Right renal cortex interstitium (tissue), 3 donors: Measurements from ENCODE around the gene SYNE1. TPM values are rescaled to one million over a fixed set of nuclear protein-coding genes. Genes with fewer than 3 reads are reported as not detected.

Source experiments
- DNase-seq, 3 donors: peaks; one replicate each; pipeline ENCODE4 v3.0.0-alpha.2; 2013; ENCODE audit warnings: low read depth in 3 of 3, low spot score in 2 of 3
- polyA plus RNA-seq, 3 donors: library from polyadenylated mRNA; unstranded; fragments of 120-200 nt; gene quantifications; one replicate each; pipeline ENCODE4 v1.2.1, GENCODE V29; 2013; ENCODE audit not compliant: insufficient read length in 3 of 3

SYNE1 gene
- polyA plus RNA-seq, 3 donors, result 94.6 to 100 (median 99.0) TPM

DNA sequence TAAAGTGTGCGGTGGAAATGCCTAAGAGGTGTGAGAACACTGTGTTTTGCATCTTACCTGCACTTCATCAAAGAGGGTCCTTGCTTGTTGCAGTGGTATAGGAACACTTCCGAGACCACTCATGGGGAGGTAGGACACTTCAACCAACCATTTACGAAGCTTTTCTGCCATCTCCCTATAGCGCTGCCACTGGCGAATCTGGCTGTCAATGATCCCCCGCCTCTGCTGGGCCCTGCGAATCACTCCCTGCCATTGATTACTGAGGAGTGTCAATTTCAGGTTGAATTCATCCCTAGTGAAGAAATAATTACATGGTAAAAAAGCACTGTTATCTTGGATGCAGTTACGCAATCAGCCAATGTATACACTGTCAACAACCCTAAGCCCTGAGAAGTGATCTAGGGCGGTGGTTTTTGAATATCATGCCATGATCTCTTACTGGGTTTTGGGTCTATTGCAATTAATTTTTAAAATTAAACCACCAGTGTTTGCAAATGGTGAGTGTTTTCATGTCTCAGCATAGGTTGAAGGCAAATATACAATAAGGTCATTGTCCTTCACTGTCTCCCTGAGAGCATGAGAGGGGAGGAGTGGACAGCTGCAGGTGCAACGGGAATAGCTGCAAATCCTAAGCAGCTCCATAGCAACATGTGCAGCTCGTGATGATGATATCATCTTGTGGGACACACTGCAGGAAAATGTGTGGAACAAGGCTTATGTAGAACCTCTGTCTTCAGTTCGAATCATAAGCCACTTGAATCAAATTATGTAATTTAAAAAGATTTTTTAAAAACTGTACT is 429.0 kb downstream of the SYNE1 start:
- DNase-seq, result no peak

DNA sequence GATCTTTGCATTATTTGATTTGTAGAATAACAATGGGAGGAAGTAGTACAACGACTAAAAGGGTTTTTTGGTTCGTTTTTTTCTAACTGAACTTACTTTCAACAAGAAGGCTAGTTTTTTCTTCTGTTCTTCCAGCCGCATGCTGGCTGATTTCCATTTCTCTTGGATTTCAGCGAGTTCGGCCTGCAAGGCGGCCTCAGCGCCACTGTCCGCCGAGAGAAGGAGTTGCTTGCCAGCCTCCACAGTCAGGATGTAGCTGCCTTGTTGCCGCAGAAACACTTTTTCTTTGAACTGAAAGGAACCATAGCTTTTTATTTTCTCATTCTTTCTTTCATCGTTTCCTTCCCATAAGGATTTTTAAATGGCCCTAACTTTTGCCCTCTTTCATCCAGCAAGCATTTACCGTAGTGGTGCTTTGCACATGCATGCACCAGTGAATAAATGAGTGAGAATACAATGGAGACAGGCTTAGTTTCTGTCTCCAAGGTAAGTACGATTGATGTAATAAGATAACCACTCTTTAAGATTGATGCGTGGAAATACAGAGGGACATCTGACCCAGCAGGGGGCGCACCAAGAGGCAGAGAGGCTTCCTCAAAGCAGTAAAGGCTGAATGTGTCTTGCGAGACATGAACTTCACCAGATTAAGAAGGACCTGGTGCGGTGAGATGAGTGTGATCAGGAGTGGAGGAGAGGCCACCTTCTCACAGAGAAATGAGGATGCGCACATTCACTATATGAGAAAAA is 430.9 kb downstream of the SYNE1 start:
- no peak for DNase-seq

DNA sequence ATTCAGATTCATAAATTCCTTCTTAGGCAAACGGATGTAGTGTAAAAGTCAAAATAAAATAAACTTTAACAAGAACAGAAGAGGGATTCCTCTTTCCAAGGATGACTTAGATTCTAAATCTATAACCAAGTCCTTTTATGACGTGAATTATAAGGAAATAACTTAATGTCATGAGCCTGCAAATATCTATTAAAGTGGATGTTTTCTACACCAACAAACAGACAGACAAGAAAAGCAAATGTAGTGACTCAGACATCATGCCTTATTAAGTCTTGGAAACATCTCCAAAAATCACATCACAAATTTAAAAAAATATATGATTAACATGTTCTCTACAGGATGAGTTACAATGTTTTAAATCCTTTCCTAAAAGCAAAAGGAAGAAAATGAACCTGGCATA is 432.6 kb downstream of the SYNE1 start:
- no peak for DNase-seq

DNA sequence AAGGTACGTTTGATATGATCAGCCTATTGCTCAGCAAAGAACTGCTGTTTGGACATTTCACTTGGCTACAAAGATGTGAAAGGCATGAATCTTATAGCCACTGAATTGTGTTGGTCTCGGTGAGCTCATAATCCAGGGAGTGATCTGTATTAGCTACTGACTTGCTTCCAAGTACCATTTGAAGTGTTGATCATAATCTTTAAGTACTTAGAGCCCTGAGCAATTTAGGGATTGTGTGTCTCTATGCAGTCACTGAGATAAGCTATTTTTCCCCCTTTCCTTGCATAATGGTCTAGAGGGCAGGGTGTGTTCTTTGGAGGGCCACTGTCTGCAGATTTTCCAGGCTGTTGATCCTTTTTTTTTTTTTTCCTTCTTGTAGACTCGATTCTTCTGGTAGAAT is 436.0 kb downstream of the SYNE1 start:
- no peak for DNase-seq

DNA sequence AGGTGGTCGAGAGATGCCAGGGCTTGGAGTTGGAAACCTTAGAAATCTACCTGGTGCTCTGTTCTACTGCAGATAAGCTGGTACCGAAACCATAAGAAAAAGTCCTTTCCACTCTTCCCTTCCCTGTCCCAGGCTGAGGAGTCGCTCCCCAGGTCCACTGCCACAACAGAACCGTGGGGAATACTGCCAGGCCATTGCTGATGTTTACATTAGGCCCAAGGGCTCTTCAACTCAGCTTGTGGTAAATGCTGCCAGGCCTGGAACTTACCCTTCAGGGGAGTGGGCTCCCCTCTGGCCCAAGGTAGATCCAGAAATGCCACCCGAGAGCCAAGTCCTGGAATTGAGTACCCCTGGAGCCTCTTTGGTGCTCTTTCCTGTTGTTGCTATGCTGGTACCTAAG is 441.3 kb downstream of the SYNE1 start:
- no peak for DNase-seq

DNA sequence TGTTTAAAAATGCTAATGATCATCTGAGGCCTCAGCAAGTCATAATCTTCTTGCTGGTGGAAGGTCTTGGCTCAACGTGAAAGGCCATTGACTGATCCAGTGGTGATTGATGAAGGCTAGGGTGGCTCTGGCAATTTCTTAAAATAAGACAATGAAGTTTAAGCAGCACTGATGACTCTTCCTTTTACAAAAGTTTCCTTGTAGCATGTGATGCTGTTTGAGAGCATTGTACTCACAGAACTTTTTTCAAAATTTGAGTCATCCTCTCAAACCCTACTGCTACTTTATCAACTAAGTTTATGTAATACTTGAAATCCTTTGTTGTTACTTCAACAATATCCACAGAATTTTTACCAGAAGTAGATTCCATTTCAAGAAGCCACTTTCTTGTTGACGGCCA is 447.4 kb downstream of the SYNE1 start:
- DNase-seq, result no peak

DNA sequence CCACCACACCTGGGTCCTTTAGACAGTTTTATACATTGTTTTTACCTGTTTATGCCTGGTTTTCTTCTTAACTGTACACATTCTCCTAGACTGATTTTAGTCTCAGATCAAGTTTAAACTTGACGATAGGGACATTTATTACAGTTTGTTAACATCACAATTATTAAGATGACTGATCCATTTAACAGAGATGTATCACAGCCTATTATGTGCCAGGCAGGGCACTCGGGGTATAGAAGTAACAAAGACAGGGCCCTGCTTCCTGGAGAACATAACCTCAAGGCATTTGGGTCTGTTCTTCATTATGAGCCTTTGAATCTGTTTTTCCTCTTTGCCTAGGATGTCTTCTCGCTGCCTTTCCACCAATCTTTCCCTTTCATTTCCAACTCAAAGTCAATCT is 449.2 kb downstream of the SYNE1 start:
- no peak for DNase-seq

DNA sequence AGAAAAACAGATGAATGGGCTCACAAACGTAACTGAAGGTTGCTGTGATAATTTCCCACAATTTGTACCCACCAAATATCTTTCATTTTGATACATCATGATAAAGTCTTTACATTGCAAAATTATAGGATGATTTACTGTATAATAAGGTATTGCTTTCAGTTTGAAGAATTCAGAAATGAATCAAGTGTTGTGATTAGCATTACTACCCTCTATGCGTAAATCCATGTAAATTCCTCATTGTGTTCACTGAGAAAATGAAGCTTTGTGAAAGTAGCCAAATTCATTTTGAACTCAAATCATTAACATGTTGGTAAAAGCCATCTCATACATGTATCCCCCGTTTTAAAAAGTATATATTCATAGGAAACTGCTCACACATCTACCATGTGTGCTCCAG is 450.3 kb downstream of the SYNE1 start:
- DNase-seq, result no peak

DNA sequence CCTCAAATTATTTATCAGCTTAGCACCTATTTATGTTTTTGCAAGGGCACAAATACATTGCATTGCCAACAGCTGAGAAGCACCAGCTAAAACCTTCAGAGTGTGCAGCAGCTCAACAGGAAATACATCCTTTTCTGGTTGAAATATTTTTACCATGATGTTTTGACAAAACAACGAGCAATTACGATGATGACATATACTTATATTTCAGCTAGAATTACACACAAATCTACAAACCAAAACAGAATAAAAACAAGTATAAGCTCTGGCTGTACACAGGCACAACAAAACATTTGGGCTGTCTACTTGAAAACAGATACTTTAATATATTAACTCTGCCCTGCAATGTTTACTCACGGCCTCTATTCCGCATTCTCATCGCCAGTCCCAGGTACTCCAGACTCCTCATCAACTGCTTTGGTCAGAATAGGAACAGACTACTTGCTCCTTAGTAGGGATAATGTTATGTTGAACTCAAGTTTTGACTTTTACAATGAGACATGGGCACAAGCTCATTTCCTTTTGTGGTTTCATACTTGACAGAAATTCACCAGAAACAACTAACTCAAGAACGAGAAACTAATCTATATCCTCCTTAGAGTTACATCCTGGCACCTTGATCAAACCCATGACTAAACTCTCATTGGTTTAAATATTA is 452.1 kb downstream of the SYNE1 start:
- DNase-seq, result no peak

DNA sequence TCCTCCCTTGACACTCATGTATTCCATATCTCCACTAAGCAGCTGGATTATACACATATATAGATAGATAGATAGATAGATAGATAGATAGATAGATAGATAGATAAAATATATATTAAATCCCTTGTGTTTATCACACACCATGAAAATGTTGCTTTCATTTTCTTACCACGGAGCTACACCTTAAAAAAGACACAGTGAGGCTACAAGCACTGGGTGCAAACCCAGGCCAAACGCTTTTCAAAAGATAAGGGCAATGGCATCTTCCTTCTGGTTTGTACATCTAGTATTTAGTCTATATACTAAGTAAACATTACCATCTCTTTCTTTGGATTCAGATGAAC is 452.6 kb downstream of the SYNE1 start:
- DNase-seq, result no peak

DNA sequence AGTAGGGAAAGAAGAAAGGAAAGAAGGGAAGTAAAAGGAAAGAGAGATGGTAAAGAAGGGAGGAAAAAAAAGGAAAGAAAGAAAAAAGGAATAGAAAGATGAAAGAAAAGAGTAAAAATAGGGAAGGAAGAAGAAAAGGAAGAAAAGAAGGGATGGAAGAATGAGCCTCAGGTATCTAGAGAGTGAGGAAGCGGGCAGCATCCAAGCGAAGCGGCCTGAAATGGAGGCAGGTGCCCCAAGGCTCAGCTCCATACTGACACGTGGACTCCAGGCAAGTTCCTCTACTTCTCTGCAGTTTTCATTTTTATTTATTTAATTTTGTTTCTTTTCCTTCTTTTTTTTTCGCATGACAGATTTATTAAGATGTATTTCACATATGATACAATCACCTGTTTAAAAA is 456.6 kb downstream of the SYNE1 start:
- DNase-seq, result no peak

DNA sequence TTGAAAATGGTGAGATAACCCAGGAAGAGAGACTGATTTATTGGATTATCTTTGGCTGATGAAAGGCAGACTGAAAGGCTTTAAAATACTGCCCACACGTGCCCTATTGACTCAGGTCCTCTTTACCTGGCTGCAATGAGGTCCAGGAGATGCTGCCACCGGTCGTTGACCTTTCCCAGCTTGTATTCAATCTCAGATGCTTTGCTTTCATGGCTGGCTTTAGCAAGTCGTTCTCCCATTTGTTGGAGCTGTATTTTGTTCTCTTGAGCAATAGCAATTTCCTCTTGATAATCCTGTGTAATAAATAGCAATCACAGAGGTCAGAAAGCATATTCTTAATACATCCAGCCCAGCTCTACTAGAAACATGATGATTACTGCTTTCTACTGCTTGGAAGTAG is 460.9 kb downstream of the SYNE1 start:
- DNase-seq, result no peak

DNA sequence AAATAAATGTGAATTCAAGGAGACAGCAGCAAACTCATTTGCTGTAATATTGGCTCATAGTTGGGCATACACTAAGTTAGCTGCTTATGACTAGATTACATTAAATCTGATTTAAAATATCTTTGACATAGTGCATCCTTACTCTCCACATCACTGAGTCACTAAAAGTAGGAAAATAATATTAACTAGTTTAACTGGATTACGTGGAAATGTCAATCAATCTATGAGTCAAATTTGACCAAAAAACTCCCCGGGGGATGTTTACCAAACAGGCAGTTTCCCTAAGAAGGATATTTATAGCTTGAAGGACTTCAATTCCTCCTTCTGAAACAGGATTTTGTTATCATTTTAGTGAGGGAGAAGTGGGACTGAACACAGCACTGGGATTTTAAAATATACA is 463.2 kb downstream of the SYNE1 start:
- DNase-seq, result no peak

DNA sequence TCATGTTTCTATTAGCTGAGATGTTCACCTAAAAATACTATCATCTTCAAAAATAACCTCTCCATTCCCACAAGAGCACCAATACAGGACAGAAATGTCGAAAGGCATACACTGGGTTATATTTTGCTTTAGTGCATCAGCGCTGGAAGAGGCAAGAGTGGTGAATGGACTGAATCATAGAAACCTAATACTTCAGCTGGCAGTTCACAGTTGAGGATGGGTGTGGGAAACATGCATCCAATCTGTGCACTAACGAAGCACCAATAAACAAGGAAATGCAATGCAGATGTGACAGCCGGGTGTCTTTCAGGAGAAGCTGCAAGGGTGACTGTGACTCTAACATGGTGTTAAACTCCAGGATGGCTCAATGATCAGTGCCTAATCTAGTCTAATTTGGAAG is 463.8 kb downstream of the SYNE1 start:
- DNase-seq, result no peak

DNA sequence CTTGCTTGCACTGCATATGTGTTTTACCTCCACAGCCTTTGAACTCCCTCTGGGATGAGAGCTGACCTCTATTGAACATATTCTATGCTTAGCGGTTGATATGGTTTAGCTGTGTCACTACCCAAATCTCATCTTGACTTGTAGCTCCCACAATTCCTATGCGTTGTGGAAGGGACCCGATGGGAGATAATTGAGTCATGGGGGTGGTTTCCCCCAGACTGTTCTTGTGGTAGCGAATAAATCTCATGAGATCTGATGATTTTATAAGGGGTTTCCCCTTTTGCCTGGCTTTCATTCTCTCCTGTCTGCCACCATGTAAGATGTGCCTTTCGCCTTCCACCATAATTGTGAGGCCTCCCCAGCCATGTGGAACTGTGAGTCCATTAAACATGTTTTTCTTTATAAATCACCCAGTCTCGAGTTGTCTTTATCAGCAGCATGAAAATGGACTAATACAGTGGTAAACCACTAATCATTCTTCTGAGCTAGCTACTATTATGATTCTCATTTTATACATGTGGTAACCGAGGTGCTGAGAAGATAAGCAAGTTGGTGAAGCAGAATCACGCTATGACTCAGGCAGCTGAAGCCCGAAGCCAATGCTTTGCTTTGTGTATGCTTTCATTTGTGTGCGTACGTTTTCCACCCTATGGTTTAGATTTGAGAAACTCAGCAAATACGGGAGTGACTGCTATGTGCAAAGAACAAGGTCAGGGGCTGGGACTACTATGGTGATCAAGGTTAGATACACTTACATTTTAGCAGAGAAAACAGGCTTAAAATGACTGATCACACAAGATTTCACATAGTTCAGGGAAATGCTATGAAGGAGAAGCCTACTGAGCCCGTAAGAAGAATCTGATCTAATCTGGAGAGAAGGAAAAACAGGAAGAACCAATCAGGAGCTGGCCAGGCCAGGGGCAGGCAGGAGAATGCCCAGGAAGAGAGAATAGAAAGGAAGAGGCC is 466.2 kb downstream of the SYNE1 start:
- no peak for DNase-seq

DNA sequence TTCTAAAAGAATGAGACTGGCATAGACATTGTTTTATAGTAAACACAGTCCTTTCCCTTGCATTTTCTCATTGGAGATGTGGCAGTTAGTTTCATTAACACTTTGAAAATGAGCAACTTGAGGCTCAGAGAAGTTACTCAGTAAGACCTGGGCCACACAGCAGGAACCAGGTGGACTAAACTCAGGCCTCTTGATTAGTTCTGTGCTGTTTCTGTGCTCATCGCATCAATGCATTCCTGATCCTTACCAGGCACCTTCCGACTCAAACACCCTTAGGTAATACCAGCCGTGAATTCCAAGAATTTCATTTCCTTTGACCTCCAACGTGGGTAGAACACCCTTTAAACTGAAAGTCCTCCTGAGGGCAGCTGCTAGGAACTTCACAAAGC is 466.9 kb downstream of the SYNE1 start:
- no peak for DNase-seq

DNA sequence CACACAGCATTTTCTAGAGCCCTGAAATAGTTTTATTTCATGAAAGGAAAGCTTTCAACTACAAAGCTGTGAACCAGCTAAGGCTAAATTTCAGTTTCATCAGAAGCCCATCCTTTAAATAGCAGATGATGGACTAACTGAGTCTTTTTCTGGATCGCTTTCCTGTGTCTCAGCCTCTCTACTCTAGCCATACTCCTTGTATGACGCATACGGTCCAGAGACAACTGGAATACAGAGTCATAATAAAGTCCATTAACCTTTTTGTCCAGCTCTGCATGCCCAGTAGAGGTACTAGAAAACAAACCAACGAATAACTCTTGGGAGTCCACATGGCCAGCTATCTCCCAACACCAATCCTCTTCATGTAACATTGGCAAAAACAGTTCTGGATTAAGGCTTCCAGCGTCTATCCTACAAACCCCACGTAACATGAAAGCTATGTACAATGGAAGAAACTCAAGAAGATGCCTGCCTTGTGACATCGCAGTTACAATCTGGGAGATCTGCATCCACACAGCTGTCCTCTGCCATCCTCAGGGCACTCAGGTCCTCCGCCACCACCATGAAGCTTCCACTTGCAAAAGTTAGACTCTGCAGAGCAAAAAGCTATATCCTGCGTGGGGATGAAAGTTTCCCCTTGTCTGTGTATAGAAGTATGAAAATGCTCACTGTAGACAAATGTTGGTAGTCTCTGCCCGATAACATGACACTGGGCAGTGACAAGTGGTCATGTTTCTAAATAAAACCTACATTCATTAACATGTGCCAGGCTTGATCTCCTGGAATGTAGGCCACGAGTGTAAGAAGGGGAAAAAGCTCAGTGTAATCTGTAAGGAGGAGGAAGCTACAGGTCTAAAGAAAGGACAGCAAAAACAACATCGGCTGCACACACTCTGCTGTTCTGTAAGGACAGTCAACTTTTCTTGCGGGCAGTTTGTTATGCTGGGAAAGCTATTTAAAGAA is 469.2 kb downstream of the SYNE1 start:
- DNase-seq, result no peak

DNA sequence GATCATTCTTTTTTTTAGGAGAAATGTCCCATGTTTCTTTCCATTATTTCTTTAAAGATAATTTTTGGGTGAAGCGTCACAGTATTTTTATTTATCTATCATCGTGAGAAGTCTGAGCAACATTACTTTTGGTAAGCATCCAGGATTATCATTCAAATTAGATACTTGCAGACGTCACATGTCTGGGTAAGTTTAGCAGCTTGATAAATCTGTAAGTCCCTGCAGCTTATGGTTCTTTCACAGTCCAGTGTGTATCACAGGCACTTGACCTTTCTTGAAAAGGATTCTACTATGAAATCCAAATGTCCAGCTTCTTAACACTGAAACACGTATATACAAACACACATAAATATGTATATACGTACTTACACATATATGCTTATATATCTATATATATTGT is 470.3 kb downstream of the SYNE1 start:
- DNase-seq, result no peak

DNA sequence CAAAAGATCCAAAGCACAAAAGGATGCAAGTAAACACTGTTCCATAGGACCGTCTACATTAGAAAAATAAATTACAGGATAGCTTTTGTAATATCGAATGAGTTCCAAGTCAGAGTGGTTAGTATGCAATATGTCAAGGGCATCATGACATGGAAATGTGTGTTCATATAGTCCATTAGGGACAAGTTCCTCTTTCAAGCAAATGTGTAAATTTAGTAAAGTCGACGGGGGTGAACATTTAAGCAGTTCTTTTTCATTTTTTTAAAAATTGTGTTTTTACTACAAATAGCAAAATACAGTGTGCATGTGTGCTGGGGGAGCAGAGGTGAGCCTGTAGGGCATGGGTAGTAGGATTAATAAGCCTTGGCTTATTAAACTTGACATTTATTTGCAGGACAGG is 470.7 kb downstream of the SYNE1 start:
- no peak for DNase-seq

DNA sequence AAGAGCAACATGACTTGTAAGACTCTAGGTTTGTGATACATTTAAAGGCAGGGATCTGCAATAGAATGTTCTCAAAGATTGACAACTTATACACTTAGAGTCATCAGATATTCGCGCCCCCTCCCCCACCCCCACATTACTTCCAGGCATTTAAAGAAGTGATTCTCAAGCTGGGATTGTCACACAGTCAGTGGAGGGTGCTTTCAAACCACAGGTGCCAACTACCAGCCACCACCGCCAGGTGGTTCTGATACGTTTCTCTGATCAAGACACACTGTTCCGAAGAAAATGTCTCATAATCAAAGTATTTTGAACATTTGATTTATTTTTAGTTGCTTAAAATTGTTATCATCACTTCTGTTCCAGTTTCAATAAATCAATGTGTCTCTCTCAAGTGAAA is 472.2 kb downstream of the SYNE1 start:
- no peak for DNase-seq
